ENCODE measurements around the gene HS6ST1. TPM values are rescaled to one million over a fixed set of nuclear protein-coding genes. Genes with fewer than 3 reads are reported as not detected.
A peak's percentile ranks its signal among the peaks of the same experiment; 100 is the strongest.
"Not testable (repeated sequence)": the region's sequence is repeated elsewhere in the genome, so short reads cannot be mapped to it uniquely, and the experiment has no call there.

Gene HS6ST1
- total and polyA plus RNA-seq, 4 donors, result 37.0 to 110 (median 84.7) TPM

DNA sequence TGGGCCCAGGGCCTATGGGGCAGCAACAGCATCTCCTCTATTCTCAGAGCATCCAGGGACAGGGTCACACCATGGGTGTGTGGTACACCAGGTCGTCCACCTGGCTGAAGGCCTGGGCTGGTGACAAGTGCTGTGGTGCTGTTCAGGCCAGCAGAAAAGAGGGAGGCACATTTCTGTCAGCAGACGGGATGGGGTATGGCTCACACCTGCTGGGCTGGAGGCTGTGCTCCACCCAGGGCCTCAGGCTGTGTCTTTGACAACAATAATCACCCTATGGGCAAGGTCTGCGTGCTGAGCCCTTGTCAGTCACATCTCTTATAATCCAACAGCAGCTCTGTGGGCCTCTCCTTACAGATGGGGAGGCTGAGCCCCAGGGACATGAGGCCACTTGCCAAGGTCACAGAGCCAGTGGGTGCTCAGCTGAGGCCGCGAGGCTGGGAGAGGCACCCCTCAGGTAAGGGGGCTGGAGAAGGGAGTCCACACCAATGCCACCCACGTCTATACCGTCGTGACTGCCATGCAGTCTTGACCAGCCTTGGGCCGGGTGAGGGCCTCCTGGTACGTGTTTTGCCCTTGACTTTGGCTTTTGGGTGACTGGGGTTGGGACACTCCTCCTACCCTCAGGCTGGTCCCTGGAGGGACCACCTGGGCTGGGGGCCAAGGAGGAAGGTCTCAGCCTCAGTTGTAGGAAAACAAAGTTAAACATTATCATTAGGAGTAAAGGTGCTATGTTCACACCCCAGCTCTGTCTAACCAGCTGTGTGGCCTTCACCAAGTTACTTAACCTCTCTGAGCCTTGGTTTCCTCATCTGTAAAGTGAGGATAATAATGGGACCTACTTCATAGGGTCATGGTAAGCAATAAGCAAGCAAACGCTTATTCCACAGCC, 5.6 kb upstream of the HS6ST1 start:
- 96% methylated on average over 8 of the region's 11 CpGs for WGBS (ENCODE audit: insufficient coverage)
- Histone ChIP-seq H3K36me3 (ENCODE audit: control insufficient read depth, insufficient read depth, low read length) (peaks cover 3% of the 10 kb centered on the region), H3K4me1 (ENCODE audit: control insufficient read depth, insufficient read depth, low read length) (peaks cover 43% of the 10 kb centered on the region), H3K27ac (ENCODE audit: low read depth, low read length) (no peak overlapping the region), H3K4me3 (ENCODE audit: low read depth, low read length) (no peak overlapping the region), H3K9me3 (ENCODE audit: control insufficient read depth, insufficient read depth, low read length) (no peaks in the 10 kb centered on the region), H3K27me3 (ENCODE audit: control insufficient read depth, insufficient read depth, low read length) (no peaks in the 10 kb centered on the region)
- DNase-seq (ENCODE audit: low read depth in 4 of 6, low spot score in 6 of 6), result no peak

DNA sequence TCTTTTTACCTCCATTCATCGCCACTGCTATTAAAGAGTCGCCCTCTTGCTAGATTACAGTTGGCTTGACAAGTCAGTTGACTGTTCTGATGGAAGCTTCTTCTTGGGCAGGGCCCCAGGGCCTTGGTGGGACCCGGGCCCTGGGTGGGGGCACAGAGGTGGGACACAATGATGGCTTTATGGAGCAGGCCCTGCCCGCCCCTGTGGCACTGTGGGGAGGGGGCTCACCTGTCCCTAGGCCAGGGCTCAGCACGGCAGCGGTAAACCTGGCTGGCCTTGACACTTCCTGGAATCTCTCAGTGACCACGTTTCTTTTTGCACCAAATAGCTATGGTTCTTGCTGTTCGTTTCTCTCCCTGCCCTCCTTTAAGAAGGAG, 4.9 kb upstream of the HS6ST1 start:
- DNase-seq (ENCODE audit: low read depth in 4 of 6, low spot score in 6 of 6), result peak in 1 of 6 donors; percentile 4
- no peaks in the 10 kb centered on the region for H3K9me3 ChIP-seq (ENCODE audit: control insufficient read depth, insufficient read depth, low read length)
- no peak overlapping the region for H3K27ac ChIP-seq (ENCODE audit: low read depth, low read length)
- H3K4me3 ChIP-seq (ENCODE audit: low read depth, low read length), result no peak overlapping the region
- H3K36me3 ChIP-seq (ENCODE audit: control insufficient read depth, insufficient read depth, low read length), result peaks cover 3% of the 10 kb centered on the region
- H3K27me3 ChIP-seq (ENCODE audit: control insufficient read depth, insufficient read depth, low read length), result no peaks in the 10 kb centered on the region
- WGBS (ENCODE audit: insufficient coverage), result 82% methylated on average over 8 of the region's 8 CpGs
- H3K4me1 ChIP-seq (ENCODE audit: control insufficient read depth, insufficient read depth, low read length), result peaks cover 46% of the 10 kb centered on the region

DNA sequence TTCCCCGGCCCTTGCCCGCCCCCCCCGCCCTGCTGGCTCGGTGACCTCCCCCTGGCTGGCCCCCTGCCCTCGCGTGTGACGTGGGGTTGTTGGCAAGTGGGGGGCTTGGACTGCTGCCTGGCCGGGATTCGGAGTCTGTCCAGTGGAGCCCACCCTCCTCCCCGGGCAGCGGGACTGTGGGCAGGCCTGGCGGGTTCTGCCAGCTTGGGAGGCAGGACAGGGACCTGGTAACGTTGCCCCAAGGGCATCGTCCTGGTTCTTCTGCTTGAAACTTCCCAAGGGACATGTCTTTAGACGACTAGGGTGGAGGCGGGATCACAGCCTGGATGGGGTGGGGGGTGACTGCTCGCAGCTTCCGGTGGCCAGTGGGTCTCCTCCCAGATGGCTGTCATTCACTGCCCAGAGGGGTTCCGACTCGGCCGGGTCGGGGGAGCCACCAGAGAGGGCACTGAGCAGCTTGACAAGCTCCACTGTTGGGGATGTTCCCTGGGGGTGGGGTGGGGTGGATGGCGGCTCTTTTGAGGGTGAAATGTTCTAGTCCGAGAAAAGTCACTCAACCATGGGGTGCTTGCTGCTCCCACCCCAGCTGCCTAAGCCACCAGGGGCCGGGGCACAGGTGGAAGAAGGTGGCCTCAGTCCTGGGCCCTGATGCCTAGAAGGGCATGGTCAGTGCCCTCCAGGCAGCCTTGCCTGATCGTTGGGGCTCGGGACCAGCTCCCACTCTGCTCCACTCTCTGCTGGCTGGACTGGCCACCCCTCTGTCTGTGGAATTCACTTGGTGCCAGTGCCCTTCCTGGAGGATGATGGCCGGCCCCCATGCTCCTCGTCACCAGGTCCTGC, 4.3 kb upstream of the HS6ST1 start:
- WGBS (ENCODE audit: insufficient coverage), result 38% methylated on average over 28 of the region's 29 CpGs
- Histone ChIP-seq H3K9me3 (ENCODE audit: control insufficient read depth, insufficient read depth, low read length) (no peaks in the 10 kb centered on the region), H3K27ac (ENCODE audit: low read depth, low read length) (no peak overlapping the region), H3K36me3 (ENCODE audit: control insufficient read depth, insufficient read depth, low read length) (peaks cover 3% of the 10 kb centered on the region), H3K4me1 (ENCODE audit: control insufficient read depth, insufficient read depth, low read length) (peaks cover 46% of the 10 kb centered on the region), H3K27me3 (ENCODE audit: control insufficient read depth, insufficient read depth, low read length) (no peaks in the 10 kb centered on the region), H3K4me3 (ENCODE audit: low read depth, low read length) (peak overlapping the region; percentile 21)
- peak in 1 of 6 donors; percentile 55 for DNase-seq (ENCODE audit: low read depth in 4 of 6, low spot score in 6 of 6)

DNA sequence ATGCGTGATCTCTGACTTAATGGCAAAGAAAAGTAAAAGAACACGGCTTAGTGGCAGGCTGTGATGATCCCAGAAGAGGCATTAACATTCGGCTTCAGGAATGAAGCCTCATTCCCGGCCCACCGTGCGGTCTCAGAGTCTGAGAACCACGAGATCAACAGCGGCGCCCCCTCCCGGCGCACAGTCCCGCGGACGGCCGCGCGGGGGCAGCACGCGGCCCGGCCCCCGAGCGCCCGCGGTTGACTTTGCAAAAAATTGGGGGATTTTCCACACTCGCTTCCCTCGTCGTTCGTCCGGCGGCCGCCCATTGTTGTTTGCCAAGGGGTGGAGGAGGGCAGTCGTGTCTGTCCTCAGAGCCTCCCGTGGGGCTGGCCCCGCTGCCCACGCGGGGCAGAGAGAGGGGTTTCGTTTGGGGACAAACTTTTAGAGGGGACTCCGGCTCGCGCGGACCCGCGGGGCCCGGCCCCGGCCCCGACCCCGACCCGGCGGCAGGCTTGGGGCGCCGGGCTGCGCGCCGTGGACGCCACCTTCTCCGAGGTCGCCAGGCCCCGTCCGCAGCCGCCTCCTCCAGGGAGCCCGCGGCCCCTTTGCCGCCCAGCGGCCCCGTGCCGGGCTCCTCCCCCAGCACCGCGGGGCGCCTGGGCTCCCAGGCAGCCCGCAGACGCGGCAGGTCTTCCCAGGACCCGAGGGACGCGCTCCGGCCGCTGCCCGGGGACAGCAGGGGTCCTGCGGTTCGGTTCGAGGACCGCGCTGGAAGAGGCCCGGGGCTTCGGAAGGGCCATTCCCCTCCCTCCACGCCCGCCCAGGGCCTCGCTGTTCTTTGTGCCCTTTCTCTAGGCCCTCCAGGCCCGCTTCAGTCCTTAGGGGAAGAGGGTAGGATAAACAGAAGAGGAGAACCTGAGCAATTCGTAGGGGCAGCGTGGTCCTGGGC, 3.4 kb upstream of the HS6ST1 start:
- peaks cover 10% of the 10 kb centered on the region for H3K36me3 ChIP-seq (ENCODE audit: control insufficient read depth, insufficient read depth, low read length)
- H3K27ac ChIP-seq (ENCODE audit: low read depth, low read length), result no peak overlapping the region
- H3K9me3 ChIP-seq (ENCODE audit: control insufficient read depth, insufficient read depth, low read length), result no peaks in the 10 kb centered on the region
- no peaks in the 10 kb centered on the region for H3K27me3 ChIP-seq (ENCODE audit: control insufficient read depth, insufficient read depth, low read length)
- peaks cover 53% of the 10 kb centered on the region for H3K4me1 ChIP-seq (ENCODE audit: control insufficient read depth, insufficient read depth, low read length)
- under 1% methylated on average over 87 of the region's 91 CpGs for WGBS (ENCODE audit: insufficient coverage)
- peak overlapping the region; percentile 36 for H3K4me3 ChIP-seq (ENCODE audit: low read depth, low read length)
- DNase-seq (ENCODE audit: low read depth in 4 of 6, low spot score in 6 of 6), result peak; percentile 72 to 96 (median 82)

DNA sequence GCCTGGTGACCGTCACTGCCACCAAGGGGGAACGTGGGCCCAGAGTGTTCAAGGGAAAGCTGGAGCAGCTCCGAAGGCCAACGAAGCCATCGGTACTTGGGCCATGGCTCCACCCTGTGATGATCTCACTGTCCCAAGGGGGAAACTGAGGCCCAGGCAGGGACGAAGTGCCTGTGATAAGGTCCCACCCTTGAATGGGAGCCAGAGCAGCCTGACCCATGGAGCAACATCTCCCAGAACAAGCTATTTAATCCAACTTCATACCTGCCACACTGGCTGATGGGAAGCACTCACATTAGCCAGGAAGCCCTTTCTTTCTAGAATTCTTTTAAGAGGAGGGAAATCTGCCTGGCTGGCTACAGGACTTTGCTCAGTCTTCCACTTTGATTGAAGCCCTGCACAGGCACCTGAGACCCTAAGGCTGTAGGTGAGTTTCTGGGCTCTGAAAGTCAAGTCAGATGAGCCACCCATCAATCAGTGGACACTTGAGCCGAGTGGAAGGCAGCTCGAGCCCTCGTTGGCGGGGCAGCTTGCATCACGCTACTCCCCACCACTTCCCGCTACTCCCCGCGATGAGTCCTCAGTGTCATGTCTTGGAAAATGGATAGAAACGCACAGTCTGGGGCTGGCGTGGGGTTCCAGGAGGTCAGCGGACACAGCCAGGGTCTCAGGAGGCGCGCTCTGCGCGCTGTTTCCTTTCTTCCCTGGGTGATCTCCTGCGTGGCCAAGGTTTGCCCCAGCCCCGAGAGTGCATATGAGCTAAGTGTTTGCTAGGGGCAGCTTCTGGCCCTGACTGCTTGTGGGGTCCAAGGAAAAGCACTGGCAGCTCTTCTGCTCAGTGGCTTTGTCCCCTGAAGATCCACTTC, 2.5 kb upstream of the HS6ST1 start:
- Histone ChIP-seq H3K4me3 (ENCODE audit: low read depth, low read length) (peak overlapping the region; percentile 5), H3K9me3 (ENCODE audit: control insufficient read depth, insufficient read depth, low read length) (no peaks in the 10 kb centered on the region), H3K36me3 (ENCODE audit: control insufficient read depth, insufficient read depth, low read length) (peaks cover 19% of the 10 kb centered on the region)

DNA sequence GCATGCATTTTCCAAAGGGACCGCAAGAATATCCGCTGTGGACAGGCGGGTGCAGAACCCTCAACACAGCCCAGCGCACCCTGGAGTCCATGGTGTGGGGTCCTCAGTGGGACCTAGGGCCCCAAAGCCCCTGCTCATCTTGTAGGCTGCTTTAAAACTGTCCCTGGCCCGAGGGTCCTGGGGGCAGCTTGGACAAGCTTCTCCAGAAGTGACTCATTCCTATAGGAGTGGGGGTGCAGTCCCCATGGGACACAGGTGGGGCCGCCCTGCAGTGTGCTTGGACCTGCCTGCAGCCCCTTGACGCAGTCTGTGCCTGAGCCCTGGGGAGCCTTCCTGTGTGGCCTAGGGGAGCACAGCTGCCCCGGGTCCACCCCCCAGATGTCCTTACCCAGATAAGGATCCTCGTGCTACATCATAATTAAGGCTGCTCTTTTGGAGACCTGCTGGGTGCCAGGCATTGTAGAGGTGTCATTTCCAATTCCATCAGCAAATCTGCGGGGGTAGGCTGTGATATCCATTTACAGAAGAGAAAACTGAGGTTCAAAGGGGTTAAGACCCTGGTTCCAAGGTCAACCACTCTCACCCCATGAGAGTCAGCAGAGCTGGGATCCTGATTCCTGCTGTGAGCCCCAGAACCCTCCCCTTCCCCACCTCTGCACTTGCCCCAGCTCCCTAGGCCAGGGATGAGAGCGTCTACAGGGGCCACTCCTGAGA, 1.7 kb upstream of the HS6ST1 start:
- H3K27ac ChIP-seq (ENCODE audit: low read depth, low read length), result no peak overlapping the region
- H3K36me3 ChIP-seq (ENCODE audit: control insufficient read depth, insufficient read depth, low read length), result peaks cover 26% of the 10 kb centered on the region
- WGBS (ENCODE audit: insufficient coverage), result 95% methylated on average over 6 of the region's 11 CpGs
- H3K4me3 ChIP-seq (ENCODE audit: low read depth, low read length), result no peak overlapping the region
- H3K27me3 ChIP-seq (ENCODE audit: control insufficient read depth, insufficient read depth, low read length), result no peaks in the 10 kb centered on the region
- H3K4me1 ChIP-seq (ENCODE audit: control insufficient read depth, insufficient read depth, low read length), result peaks cover 59% of the 10 kb centered on the region
- H3K9me3 ChIP-seq (ENCODE audit: control insufficient read depth, insufficient read depth, low read length), result no peaks in the 10 kb centered on the region
- no peak for DNase-seq (ENCODE audit: low read depth in 4 of 6, low spot score in 6 of 6)

More for the DNA sequence above, 2.5 kb upstream of the HS6ST1 start:
- peaks cover 59% of the 10 kb centered on the region for H3K4me1 ChIP-seq (ENCODE audit: control insufficient read depth, insufficient read depth, low read length)
- peak in 1 of 6 donors; percentile 2 for DNase-seq (ENCODE audit: low read depth in 4 of 6, low spot score in 6 of 6)
- WGBS (ENCODE audit: insufficient coverage), result 67% methylated on average over 18 of the region's 23 CpGs
- H3K27ac ChIP-seq (ENCODE audit: low read depth, low read length), result no peak overlapping the region
- H3K27me3 ChIP-seq (ENCODE audit: control insufficient read depth, insufficient read depth, low read length), result no peaks in the 10 kb centered on the region

DNA sequence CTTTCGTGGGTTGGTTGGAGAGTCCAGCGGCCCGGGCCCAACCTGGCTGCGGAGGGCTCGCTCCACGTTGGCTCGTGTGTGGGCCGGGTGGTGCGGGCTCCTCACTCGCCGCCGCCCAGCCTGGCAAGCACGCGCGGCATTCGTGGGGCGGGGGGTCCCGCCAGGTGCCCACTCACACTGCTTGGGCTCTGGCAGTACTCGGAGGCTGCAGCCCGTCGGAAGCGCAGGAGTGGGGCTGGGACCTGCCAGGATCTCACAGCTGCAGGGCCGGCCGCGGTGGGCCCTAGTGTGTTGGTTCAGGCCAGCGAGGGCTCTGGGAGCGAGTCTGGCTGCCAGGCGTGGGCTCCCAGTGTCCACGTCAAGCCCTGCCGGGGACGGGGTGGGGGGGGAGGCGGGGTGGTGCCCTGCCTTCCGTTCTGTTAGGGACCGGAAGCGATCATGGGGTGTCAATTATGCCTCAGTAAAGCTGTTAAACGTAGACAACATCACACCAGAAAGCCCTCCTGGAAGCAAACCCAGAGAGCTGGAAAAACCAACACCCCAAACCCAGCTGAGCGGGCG, 1.0 kb upstream of the HS6ST1 start:
- H3K27ac ChIP-seq (ENCODE audit: low read depth, low read length), result no peak overlapping the region
- DNase-seq (ENCODE audit: low read depth in 4 of 6, low spot score in 6 of 6), result peak in 1 of 6 donors; percentile 4
- no peaks in the 10 kb centered on the region for H3K9me3 ChIP-seq (ENCODE audit: control insufficient read depth, insufficient read depth, low read length)
- H3K36me3 ChIP-seq (ENCODE audit: control insufficient read depth, insufficient read depth, low read length), result peaks cover 32% of the 10 kb centered on the region
- no peaks in the 10 kb centered on the region for H3K27me3 ChIP-seq (ENCODE audit: control insufficient read depth, insufficient read depth, low read length)
- peaks cover 65% of the 10 kb centered on the region for H3K4me1 ChIP-seq (ENCODE audit: control insufficient read depth, insufficient read depth, low read length)
- no peak overlapping the region for H3K4me3 ChIP-seq (ENCODE audit: low read depth, low read length)
- WGBS (ENCODE audit: insufficient coverage), result 51% methylated on average over 32 of the region's 38 CpGs

DNA sequence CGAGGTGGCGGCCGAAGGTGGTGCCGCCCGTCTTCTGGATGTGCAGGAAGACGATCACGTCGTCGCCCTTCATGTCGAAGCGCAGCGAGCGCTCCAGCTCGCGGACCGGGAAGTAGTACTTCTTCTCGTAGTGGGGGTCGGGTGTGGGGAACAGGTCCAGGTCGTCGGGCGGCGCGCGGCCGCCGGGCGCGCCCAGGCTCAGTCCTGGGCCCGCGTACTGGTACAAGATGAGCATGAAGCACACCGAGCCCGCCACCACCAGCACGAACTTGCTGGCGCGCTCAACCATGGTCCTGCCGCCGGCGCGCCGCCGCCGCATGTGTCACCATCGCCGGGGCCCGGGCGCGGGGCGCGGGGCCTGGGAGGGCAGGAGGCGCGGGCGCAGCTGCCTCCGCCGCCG, 423 bp downstream of the HS6ST1 start:
- H3K27ac ChIP-seq (ENCODE audit: low read depth, low read length), result not testable (repeated sequence)

More for the DNA sequence above, 423 bp downstream of the HS6ST1 start:
- DNase-seq (ENCODE audit: low read depth in 4 of 6, low spot score in 6 of 6), result peak in 1 of 6 donors; percentile 41
- Histone ChIP-seq H3K4me3 (ENCODE audit: low read depth, low read length) (peak overlapping the region; percentile 21), H3K4me1 (ENCODE audit: control insufficient read depth, insufficient read depth, low read length) (peaks cover 75% of the 10 kb centered on the region), H3K36me3 (ENCODE audit: control insufficient read depth, insufficient read depth, low read length) (peaks cover 40% of the 10 kb centered on the region)
- 1% methylated on average over 12 of the region's 55 CpGs for WGBS (ENCODE audit: insufficient coverage)
- not testable (repeated sequence) for H3K9me3 ChIP-seq (ENCODE audit: control insufficient read depth, insufficient read depth, low read length); H3K27me3 ChIP-seq (ENCODE audit: control insufficient read depth, insufficient read depth, low read length)
